LNCaP clone FGC (cell line): Measurements from ENCODE around the gene LRRC47.

Source experiments
- DNase-seq: peaks from one replicate; pipeline ENCODE4 v3.0.0-alpha.2; 2011; ENCODE audit warnings: low read depth
- H3K4me3 ChIP-seq: 2 replicates; pipeline ENCODE4 v1.5.1; 2011; ENCODE audit warnings: mild to moderate bottlenecking, low read depth, low read length, control low read depth
- CTCF ChIP-seq: IDR thresholded peaks from 2 replicates; pipeline ENCODE4 v1.5.1; 2012; ENCODE audit warnings: mild to moderate bottlenecking; ENCODE audit not compliant: control insufficient read depth, insufficient read depth; ENCODE audit errors: extremely low read depth

LRRC47 gene

GRCh38 chr1:3834701-3835100 is 38.4 kb upstream of the LRRC47 start:
- DNase-seq, result no peak
- no peak overlapping the region for H3K4me3 ChIP-seq
- TF ChIP-seq CTCF, result no peak

- no peak overlapping the region for H3K4me3 ChIP-seq
- no peak for DNase-seq
- no peak for TF ChIP-seq CTCF
Observed at GRCh38 chr1:3831689-3832088, 35.4 kb upstream of the LRRC47 start.

GRCh38 chr1:3828391-3828790 is 32.1 kb upstream of the LRRC47 start:
- H3K4me3 ChIP-seq, result no peak overlapping the region
- no peak for TF ChIP-seq CTCF
- no peak for DNase-seq

- no peak for DNase-seq
- no peak for TF ChIP-seq CTCF
Observed at GRCh38 chr1:3827813-3828307, 31.6 kb upstream of the LRRC47 start.

GRCh38 chr1:3825356-3825755 is 29.1 kb upstream of the LRRC47 start:
- no peak for DNase-seq
- H3K4me3 ChIP-seq, result no peak overlapping the region
- TF ChIP-seq CTCF, result no peak

More at GRCh38 chr1:3827813-3828307, 31.6 kb upstream of the LRRC47 start:
- no peak overlapping the region for H3K4me3 ChIP-seq

- TF ChIP-seq CTCF, result no peak
- no peak overlapping the region for H3K4me3 ChIP-seq
- no peak for DNase-seq
Observed at GRCh38 chr1:3824650-3825049, 28.4 kb upstream of the LRRC47 start.

GRCh38 chr1:3822421-3822820 is 26.1 kb upstream of the LRRC47 start:
- no peak for TF ChIP-seq CTCF

More at GRCh38 chr1:3822421-3822820, 26.1 kb upstream of the LRRC47 start:
- DNase-seq, result no peak
- H3K4me3 ChIP-seq, result no peak overlapping the region
